Panc1 (cell line): Measurements from ENCODE around the gene EPHB2. TPM values are rescaled to one million over a fixed set of nuclear protein-coding genes. Genes with fewer than 3 reads are reported as not detected.

Experiments used
- ATAC-seq: fragments of 200-7000 bp; cut with Tn5 transposase; 2 replicates; pipeline ENCODE4 v1.9.1; 2020; ENCODE audit warnings: mild to moderate bottlenecking, moderate library complexity
- BruUV-seq: library from RNA; stranded (reverse); fragments of 400-500 nt; replicated peaks from 2 replicates; lab custom pipeline; 2021; lab: Mats Ljungman, UMichigan
- CTCF ChIA-PET: fragments of 300-600 bp; sonication (Branson Sonifier 250); formaldehyde crosslinking; loops from one replicate; lab custom pipeline; 2022; ENCODE audit warnings: antibody characterized with exemption; lab: Charles Lee
- POLR2A ChIA-PET: fragments of 300-600 bp; sonication (Branson Sonifier 250); formaldehyde crosslinking; loops from one replicate; lab custom pipeline; 2022; ENCODE audit warnings: antibody characterized with exemption; lab: Charles Lee
- DNase-seq: peaks from one replicate; pipeline ENCODE4 v3.0.0-alpha.2; 2010; ENCODE audit warnings: low read depth, low spot score
- H3K27ac ChIP-seq: 2 replicates; pipeline ENCODE4 v1.5.1; 2011; ENCODE audit warnings: mild to moderate bottlenecking, low read length, inconsistent platforms
- H3K27me3 ChIP-seq: fragments of 200-500 bp; sonication (Bioruptor generic); 2 replicates; pipeline ENCODE4 v1.6.0; 2014; ENCODE audit warnings: low read length, inconsistent platforms; ENCODE audit not compliant: control insufficient read depth, insufficient read depth
- H3K36me3 ChIP-seq: fragments of 200-500 bp; sonication (Bioruptor generic); 2 replicates; pipeline ENCODE4 v1.5.1; 2014; ENCODE audit warnings: inconsistent platforms, mild to moderate bottlenecking, low read length, moderate library complexity; ENCODE audit not compliant: control insufficient read depth, insufficient read depth
- H3K4me1 ChIP-seq: 2 replicates; pipeline ENCODE4 v1.5.1; 2011; ENCODE audit warnings: inconsistent platforms, mild to moderate bottlenecking, low read length, moderate library complexity; ENCODE audit not compliant: control insufficient read depth, insufficient read depth
- H3K4me3 ChIP-seq, 2 experiments: 2 replicates each; pipeline ENCODE4 v1.5.1; 2011 to 2012; ENCODE audit warnings: low read depth in 2 of 2, low read length in 2 of 2, mild to moderate bottlenecking in 2 of 2, inconsistent platforms in 1 of 2, moderate library complexity in 1 of 2
- H3K9me3 ChIP-seq: fragments of 200-500 bp; sonication (Bioruptor generic); 2 replicates; pipeline ENCODE4 v1.5.1; 2014; ENCODE audit warnings: low read depth, mild to moderate bottlenecking, inconsistent platforms, low read length, moderate library complexity; ENCODE audit not compliant: control insufficient read depth, insufficient read depth
- POLR2AphosphoS5 ChIP-seq: IDR thresholded peaks from 2 replicates; pipeline ENCODE4 v1.6.1; 2012; ENCODE audit warnings: mild to moderate bottlenecking, low read depth, low read length, moderate library complexity
- REST ChIP-seq, 2 experiments: IDR thresholded peaks; 2 replicates each; pipeline ENCODE4 v1.6.1; 2011 to 2012; ENCODE audit warnings: low read depth in 2 of 2, control low read depth in 1 of 2, low read length in 1 of 2, mild to moderate bottlenecking in 1 of 2, moderate library complexity in 1 of 2; ENCODE audit not compliant: insufficient read depth in 1 of 2
- SIN3A ChIP-seq: IDR thresholded peaks from 2 replicates; pipeline ENCODE4 v1.6.1; 2012; ENCODE audit warnings: low read depth, mild to moderate bottlenecking, low read length, moderate library complexity, borderline replicate concordance; ENCODE audit not compliant: insufficient read depth
- TCF7L2 ChIP-seq: IDR thresholded peaks from 2 replicates; pipeline ENCODE4 v1.6.1; 2011; ENCODE audit warnings: mild to moderate bottlenecking, low read depth, low read length, inconsistent platforms
- in situ Hi-C: cut with HindIII; loops from 2 replicates; pipeline ENCODE4 v1.10.0; 2016; ENCODE audit warnings: low sequenced_read_pairs, low pct_unique_long_range_greater_than_20kb
- intact Hi-C: fragments of 100-400 bp; cut with micrococcal nuclease; formaldehyde crosslinking; loops from one replicate; pipeline ENCODE4 v1.10.0; 2022; ENCODE audit not compliant: unreplicated experiment
- total RNA-seq: library from RNA; stranded (reverse); gene quantifications from one replicate; pipeline ENCODE4 v1.2.1, GENCODE V29; 2021; ENCODE audit not compliant: unreplicated experiment
- TF ChIP-seq, protein P1 (sequence below): fragments of 450-650 bp; IDR thresholded peaks from 2 replicates; pipeline ENCODE4 v1.5.1; 2017; ENCODE audit warnings: mild to moderate bottlenecking

Gene EPHB2
- total RNA-seq, 1 experiment from 2014 or later: 29.0 TPM

GRCh38 chr1:22920026-22920733, 209.5 kb downstream of the EPHB2 start:
- ChIA-PET CTCF (no interaction called here), POLR2A (no interaction called here)
- Histone ChIP-seq H3K27me3 (no peaks in the 10 kb centered on the region), H3K4me1 (no peaks in the 10 kb centered on the region), H3K36me3 (no peaks in the 10 kb centered on the region), H3K9me3 (no peaks in the 10 kb centered on the region), H3K4me3 (no peak overlapping the region), H3K27ac (no peak overlapping the region)
- in situ Hi-C loops: no loop called here
- intact Hi-C loops: loop anchor here (10.0 kb wide), 1 partner anchor 215 kb away; no protein-coding TSS in a partner anchor
- DNase-seq (no peak), ATAC-seq (no peak)
- no peak for TF ChIP-seq REST (IDR thresholded peaks at IDR 0.05; ENCODE audit: insufficient read depth in 1 of 2, low read depth in 2 of 2, low read length in 1 of 2)
- no peak for TF ChIP-seq POLR2AphosphoS5
- TF ChIP-seq, protein P1, sequence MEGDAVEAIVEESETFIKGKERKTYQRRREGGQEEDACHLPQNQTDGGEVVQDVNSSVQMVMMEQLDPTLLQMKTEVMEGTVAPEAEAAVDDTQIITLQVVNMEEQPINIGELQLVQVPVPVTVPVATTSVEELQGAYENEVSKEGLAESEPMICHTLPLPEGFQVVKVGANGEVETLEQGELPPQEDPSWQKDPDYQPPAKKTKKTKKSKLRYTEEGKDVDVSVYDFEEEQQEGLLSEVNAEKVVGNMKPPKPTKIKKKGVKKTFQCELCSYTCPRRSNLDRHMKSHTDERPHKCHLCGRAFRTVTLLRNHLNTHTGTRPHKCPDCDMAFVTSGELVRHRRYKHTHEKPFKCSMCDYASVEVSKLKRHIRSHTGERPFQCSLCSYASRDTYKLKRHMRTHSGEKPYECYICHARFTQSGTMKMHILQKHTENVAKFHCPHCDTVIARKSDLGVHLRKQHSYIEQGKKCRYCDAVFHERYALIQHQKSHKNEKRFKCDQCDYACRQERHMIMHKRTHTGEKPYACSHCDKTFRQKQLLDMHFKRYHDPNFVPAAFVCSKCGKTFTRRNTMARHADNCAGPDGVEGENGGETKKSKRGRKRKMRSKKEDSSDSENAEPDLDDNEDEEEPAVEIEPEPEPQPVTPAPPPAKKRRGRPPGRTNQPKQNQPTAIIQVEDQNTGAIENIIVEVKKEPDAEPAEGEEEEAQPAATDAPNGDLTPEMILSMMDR: no peak
- BruUV-seq: no TSS peak

DNA sequence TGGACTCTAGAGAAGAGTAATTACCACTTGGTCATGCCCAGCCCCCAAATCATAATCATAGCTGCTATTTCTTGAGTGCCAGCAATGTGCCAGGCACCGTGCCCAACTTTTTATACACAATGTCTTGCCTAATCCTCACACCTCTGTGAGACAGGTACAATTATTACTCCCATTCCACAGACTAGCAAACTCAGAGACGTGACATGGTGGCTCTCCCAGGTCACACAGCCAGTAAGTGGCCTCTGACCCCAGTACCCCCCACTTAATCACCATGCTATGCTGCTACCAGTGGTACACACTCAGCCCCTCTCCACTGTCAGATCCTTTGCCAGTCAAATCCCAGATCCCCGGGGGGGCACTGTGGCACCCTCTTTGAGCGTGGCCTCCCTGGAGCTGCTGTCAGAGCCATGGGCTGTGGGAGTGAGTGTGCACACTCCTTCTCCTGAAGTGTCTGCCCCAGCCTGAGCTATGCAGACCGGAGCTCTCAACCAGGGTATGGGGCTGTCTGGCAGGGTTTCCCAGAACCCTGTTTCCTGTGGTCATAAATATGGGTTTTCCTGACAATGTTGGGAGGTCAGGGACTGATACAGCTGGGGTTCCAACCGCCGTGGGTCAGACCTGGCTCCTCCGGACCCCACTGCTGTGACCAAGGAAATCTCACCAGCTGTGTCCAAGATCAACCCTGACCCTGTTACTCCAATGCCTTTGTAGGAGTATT, 210.3 kb downstream of the EPHB2 start:
- DNase-seq (no peak), ATAC-seq (no peak)
- in situ Hi-C loops: no loop called here
- no peak overlapping the region for H3K4me3 ChIP-seq
- TF ChIP-seq SIN3A: no peak
- no peak for TF ChIP-seq REST (IDR thresholded peaks at IDR 0.05; ENCODE audit: insufficient read depth in 1 of 2, low read depth in 2 of 2, low read length in 1 of 2)
- TF ChIP-seq POLR2AphosphoS5: no peak
- TF ChIP-seq TCF7L2: no peak
- TF ChIP-seq, protein P1: no peak
- no peak overlapping the region for H3K27ac ChIP-seq
- intact Hi-C loops: loop anchor here (10.0 kb wide), 1 partner anchor 216 kb away; no protein-coding TSS in a partner anchor
- H3K9me3 ChIP-seq: no peaks in the 10 kb centered on the region
- ChIA-PET CTCF (interaction anchor here (0.5 to 0.6 kb wide), 2 partner anchors 8 to 438 kb away, joined by 3 read pairs; no protein-coding TSS in a partner anchor), POLR2A (no interaction called here)
- no peaks in the 10 kb centered on the region for H3K36me3 ChIP-seq
- no peaks in the 10 kb centered on the region for H3K4me1 ChIP-seq
- H3K27me3 ChIP-seq: no peaks in the 10 kb centered on the region
- BruUV-seq: no TSS peak
